Choroid plexus epithelial cell (primary cell): ENCODE results near the gene ZMYND10.

Experiments used
- DNase-seq: peaks from one replicate; pipeline ENCODE4 v3.0.0-alpha.2; 2010; ENCODE audit warnings: low read depth
- H3K4me3 ChIP-seq: 2 replicates; pipeline ENCODE4 v1.5.1; 2011; ENCODE audit warnings: low read depth, mild to moderate bottlenecking, control low read depth, low read length, moderate library complexity
- TF ChIP-seq, protein P1 (sequence below): conservative IDR thresholded peaks from 2 replicates; pipeline ENCODE4 v1.5.1; 2011; ENCODE audit warnings: low read depth, mild to moderate bottlenecking, control low read depth, inconsistent platforms, low read length, moderate library complexity

The ZMYND10 gene

DNA sequence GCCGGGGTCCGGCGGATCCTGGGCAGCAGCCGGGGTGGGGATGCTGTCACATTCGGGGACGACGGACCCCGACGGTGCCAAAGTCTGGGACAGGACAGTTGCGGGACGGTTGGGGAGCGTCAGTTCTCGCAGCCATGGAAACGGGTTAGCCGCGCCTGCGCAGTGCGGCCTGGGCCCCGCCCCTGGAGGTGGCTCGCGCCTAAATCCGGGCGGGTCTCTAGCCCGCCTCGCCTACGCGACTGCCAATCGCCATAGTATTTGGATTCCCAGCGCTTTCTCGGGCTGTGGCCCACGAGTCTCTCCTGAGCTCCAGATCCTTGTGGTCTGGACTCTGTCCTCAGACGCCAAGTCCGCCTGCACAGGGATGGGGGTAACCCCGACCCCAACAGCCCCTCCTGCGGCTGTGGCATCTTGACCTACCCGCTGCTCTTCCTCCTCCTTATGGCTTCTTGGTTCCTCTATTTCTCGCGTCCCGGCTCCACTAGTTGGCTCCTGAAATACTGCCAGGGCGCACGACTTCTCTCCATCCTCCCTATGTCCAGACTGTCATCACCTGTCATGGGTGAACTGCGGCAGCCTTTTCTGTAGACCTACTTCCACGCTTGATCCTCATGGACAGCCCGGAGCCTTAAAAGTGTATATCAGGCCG is at the start of gene ZMYND10:
Gene ZMYND10 (minus strand): TSS at position 147 of the 649 bp plus-strand sequence. CDS start 153 bp downstream, outside the sequence.
- H3K4me3 ChIP-seq, result peak within 1 kb of the TSS; percentile 55
- TF ChIP-seq, protein P1, sequence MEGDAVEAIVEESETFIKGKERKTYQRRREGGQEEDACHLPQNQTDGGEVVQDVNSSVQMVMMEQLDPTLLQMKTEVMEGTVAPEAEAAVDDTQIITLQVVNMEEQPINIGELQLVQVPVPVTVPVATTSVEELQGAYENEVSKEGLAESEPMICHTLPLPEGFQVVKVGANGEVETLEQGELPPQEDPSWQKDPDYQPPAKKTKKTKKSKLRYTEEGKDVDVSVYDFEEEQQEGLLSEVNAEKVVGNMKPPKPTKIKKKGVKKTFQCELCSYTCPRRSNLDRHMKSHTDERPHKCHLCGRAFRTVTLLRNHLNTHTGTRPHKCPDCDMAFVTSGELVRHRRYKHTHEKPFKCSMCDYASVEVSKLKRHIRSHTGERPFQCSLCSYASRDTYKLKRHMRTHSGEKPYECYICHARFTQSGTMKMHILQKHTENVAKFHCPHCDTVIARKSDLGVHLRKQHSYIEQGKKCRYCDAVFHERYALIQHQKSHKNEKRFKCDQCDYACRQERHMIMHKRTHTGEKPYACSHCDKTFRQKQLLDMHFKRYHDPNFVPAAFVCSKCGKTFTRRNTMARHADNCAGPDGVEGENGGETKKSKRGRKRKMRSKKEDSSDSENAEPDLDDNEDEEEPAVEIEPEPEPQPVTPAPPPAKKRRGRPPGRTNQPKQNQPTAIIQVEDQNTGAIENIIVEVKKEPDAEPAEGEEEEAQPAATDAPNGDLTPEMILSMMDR, result no peak
- DNase-seq, result peak; percentile 42

DNA sequence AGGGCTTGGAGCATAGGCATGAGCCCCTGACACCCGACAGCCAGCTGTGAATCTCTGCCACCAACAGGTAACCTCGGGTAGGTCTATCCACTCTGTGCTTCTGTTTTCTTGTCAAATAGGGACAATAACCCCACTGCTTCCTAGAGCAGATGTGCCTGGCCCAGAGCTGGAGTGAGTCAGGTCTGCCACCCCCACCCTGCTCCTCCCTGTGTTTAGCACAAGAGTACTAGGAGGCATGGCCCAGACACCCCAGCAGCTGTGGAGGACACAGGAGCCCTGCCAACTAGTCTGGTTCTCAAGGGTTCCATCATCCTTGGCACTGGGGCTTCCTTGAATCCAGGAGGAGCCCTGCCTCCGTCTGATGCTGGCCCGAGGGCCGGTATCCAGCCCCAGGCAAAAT is 47.5 kb upstream of the ZMYND10 start:
- DNase-seq, result no peak
- TF ChIP-seq, protein P1, result no peak
- H3K4me3 ChIP-seq, result no peak overlapping the region

DNA sequence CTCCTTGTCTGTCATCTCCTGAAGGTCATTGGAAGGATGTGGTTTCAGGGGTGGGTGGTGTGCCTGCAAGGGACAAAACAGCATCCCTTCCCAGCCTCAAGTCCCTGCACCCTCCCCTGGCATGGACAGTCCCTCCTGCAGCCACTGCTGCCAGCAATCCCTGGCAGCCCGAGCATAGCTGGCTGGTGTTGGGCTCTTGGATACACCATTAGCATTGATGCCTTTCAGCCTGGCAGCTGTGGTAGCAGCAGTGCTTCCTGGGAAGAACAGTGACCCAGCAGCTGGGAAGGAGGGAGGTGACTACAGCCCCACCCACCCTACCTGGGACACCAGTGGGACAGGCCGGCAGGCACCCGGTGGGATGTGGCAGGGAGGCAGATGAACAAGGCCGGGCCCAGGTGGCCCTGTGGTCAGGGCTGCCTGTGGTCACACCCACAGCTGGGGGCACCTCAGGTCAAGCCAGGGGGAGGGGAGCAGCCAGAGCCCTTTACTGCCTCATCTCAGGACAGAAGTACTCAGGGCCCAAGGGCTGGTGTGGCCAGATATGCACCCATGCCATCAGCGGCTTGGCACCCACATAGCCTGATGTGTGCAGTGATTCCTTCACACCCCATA is 46.7 kb upstream of the ZMYND10 start:
- TF ChIP-seq, protein P1, result no peak
- DNase-seq, result no peak
- H3K4me3 ChIP-seq, result no peak overlapping the region

DNA sequence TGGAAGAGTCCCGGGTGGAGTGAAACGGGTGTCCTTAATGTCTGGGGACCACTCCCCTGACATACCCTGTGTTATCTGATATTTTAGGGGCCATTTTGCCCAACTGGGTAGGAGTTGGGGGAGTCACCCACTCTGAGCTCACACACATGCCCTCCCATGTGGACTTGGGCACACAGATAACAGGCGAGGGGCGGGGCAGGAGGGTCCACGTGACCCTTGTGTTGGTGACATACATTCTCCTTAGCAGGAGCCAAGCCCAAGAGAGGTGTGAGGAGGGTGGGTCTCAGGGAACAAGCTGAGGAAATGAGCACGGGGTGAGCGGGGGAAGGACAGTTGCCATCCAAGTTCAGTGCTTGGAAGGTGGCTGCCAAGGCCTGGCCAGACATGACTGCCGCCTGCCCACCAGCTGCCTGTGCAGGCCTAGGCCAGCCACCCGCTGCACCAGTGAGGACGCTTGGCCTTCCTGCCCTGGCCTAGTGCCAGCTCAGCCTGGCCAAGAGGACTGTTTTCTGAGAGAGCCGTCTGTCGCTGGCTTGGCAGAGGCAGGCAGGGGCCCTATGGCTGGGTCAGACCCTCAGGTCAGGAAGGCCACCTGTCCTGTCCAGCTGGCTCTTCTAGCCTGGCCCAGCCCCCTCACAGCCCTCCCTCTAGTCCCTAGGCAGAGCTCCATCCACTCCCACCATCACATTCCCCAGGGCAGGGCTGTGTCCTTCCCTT is 45.1 kb upstream of the ZMYND10 start:
- H3K4me3 ChIP-seq, result no peak overlapping the region
- TF ChIP-seq, protein P1, result no peak
- DNase-seq, result no peak

DNA sequence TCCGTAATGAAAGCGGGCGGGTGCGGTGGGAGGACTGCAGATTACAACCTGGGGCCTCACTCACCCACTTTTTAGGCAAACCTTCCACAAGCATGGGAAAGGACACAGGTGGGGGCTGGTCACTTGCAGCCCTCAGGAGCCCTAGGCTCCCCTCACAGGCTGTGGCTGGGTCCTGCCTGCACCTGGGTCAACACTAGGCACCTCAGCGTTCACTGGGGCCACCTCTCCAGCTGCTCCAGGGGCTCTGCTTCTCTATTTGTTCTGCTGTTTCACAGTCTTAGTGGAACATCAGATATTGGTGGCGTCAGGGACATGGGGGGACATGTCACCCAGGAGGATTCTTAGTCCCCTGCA is 43.9 kb upstream of the ZMYND10 start:
- H3K4me3 ChIP-seq, result no peak overlapping the region
- TF ChIP-seq, protein P1, result no peak
- no peak for DNase-seq

DNA sequence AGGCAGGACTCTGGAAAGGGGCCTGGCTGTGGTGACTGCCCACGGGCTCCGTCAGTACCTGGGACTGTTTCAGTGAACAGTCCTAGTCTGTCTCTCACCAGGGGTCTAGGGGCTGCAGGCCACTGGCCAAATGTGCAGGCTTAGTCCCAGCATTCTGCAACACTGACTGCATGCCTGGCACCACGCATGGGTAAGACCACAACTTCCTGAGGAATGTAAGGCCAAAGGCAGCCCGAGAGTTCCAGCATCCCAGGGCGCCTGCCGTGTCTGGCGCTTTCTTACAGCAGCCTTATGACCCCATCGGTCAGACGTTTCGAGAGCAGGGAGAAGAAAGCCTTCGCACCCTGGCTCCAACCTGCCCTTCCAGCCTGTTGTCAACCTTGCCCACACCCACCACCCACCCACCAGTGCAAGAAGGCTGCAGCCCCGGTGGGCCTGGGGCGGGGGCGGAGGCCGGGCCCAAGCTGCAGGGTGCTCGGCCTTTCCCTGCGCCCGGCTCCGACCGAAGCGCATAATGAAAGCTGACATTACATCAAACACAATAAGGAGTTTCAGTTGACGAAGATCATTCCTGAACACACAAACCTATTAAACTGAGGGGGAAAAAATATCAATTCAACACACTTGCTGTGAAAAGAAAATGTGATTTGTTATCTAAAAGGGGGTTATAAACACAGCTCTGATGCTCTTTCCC is 43.3 kb upstream of the ZMYND10 start:
- H3K4me3 ChIP-seq, result no peak overlapping the region
- DNase-seq, result peak; percentile 68
- TF ChIP-seq, protein P1, result no peak
